Measurements from ENCODE around the gene NOS2. TPM values are rescaled to one million over a fixed set of nuclear protein-coding genes. Genes with fewer than 3 reads are reported as not detected.
"Not testable (repeated sequence)": the region's sequence is repeated elsewhere in the genome, so short reads cannot be mapped to it uniquely, and the experiment has no call there.

Gene NOS2
- polyA plus RNA-seq, 1 donor (not counting 4 experiments of a cell fraction or from before 2014, with no cell fraction given) = not detected

DNA sequence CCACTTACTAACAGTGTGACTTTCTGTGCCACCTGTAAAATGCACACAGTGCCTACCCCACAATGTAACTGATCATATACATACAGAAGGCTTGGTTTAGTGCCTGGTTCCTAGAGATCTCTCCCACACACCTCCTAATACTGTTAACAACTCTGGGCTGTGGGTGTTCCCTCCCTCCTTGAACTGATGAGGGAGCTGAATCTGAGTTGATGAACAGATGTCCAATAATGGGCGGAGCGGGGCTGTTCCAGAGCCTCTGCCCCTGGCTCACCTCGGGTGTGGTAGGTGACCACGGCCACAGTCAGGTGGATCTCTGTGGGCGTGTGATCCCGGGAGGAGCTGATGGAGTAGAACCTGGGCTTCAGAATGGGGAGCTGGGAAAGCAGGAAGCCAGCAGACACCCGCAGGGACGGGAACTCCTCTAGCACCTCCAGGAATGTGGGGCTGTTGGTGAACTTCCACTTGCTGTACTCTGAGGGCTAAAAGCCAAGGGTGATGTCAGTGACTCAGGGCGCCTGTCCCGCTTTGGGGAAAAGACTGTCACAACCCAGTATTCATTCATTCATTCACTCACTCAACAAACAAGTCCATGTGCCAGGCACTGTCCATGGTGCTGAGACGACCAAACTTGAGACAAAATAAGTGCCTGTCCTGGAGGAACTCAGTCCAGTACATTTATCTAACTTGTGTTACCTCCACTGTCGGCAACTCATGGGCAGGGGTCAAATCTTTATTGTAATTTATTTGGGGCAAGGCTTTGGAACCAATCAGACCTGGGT, 37.6 kb downstream of the NOS2 start:
- no peak overlapping the region for H3K4me3 ChIP-seq (ENCODE audit: control insufficient read depth in 2 of 3, extremely low read depth in 1 of 3, insufficient read depth in 2 of 3, low read depth in 1 of 3, low read length in 3 of 3)
- no peak for TF ChIP-seq EZH2 (IDR thresholded peaks at IDR 0.05; ENCODE audit: low read length)
- TF ChIP-seq, protein P1, sequence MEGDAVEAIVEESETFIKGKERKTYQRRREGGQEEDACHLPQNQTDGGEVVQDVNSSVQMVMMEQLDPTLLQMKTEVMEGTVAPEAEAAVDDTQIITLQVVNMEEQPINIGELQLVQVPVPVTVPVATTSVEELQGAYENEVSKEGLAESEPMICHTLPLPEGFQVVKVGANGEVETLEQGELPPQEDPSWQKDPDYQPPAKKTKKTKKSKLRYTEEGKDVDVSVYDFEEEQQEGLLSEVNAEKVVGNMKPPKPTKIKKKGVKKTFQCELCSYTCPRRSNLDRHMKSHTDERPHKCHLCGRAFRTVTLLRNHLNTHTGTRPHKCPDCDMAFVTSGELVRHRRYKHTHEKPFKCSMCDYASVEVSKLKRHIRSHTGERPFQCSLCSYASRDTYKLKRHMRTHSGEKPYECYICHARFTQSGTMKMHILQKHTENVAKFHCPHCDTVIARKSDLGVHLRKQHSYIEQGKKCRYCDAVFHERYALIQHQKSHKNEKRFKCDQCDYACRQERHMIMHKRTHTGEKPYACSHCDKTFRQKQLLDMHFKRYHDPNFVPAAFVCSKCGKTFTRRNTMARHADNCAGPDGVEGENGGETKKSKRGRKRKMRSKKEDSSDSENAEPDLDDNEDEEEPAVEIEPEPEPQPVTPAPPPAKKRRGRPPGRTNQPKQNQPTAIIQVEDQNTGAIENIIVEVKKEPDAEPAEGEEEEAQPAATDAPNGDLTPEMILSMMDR (optimal IDR thresholded peaks at IDR 0.05 in 1 of 3, IDR thresholded peaks at IDR 0.05 in 1 of 3, conservative IDR thresholded peaks at IDR 0.05 in 1 of 3; ENCODE audit: extremely low read depth in 1 of 3, insufficient read depth in 2 of 3, low read length in 3 of 3) = no peak
- H3K9me1 ChIP-seq (ENCODE audit: control insufficient read depth, extremely low read depth, insufficient read depth, low read length) = no peaks in the 10 kb centered on the region
- H3K27ac ChIP-seq (ENCODE audit: control insufficient read depth, insufficient read depth, low read length) = no peak overlapping the region
- no peak overlapping the region for H2AFZ ChIP-seq (ENCODE audit: control insufficient read depth, low read length)
- H3K36me3 ChIP-seq (ENCODE audit: control insufficient read depth in 2 of 2, extremely low read depth in 1 of 2, insufficient read depth in 2 of 2, low read length in 2 of 2) = no peaks in the 10 kb centered on the region
- peaks cover 10% of the 10 kb centered on the region for H3K27me3 ChIP-seq (ENCODE audit: control insufficient read depth, extremely low read depth, insufficient read depth, low read length)
- dilution Hi-C loops (cut with MboI; ENCODE audit: extremely low pct_ligation_motif_present, low sequenced_read_pairs) = no loop called here
- H3K79me2 ChIP-seq (ENCODE audit: control insufficient read depth, insufficient read depth, low read length) = no peaks in the 10 kb centered on the region
- H3K4me2 ChIP-seq (ENCODE audit: control insufficient read depth, extremely low read depth, insufficient read depth, low read depth, low read length) = no peak overlapping the region
- DNase-seq (ENCODE audit: low read depth, low spot score) (no peak), FAIRE-seq (no peak)
- H3K9ac ChIP-seq (ENCODE audit: control insufficient read depth, extremely low read depth, insufficient read depth, low read length) = no peak overlapping the region
- H3K4me1 ChIP-seq (ENCODE audit: control insufficient read depth, extremely low read depth, insufficient read depth, low read length) = no peaks in the 10 kb centered on the region
- peaks cover 4% of the 10 kb centered on the region for H4K20me1 ChIP-seq (ENCODE audit: control insufficient read depth, extremely low read depth, insufficient read depth, low read length)
- no peaks in the 10 kb centered on the region for H3K9me3 ChIP-seq (ENCODE audit: control insufficient read depth, low read depth, low read length)

DNA sequence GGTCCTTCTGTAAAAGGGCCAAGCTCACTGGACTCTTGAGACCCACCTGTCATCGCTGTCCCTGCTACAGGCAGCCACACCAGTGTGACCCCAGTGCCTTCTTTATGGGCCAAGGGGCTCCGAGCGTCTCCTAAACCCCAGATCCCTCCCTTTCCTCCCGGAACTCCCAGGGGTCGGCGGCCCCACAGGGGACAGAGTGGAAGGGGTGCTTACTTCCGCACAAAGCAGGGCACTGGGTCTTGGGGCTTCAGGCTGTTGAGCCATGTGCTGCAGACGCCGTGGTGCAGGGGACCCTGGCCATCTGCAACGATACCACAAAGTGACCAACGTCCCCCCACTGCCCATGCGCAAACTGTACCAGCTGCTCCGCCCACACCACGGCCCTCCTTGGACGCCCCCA, 39.4 kb downstream of the NOS2 start:
- H3K27ac ChIP-seq (ENCODE audit: control insufficient read depth, insufficient read depth, low read length); H3K9me1 ChIP-seq (ENCODE audit: control insufficient read depth, extremely low read depth, insufficient read depth, low read length); H3K4me2 ChIP-seq (ENCODE audit: control insufficient read depth, extremely low read depth, insufficient read depth, low read depth, low read length); DNase-seq (ENCODE audit: low read depth, low spot score); H3K4me1 ChIP-seq (ENCODE audit: control insufficient read depth, extremely low read depth, insufficient read depth, low read length); H3K27me3 ChIP-seq (ENCODE audit: control insufficient read depth, extremely low read depth, insufficient read depth, low read length); H3K36me3 ChIP-seq (ENCODE audit: control insufficient read depth in 2 of 2, extremely low read depth in 1 of 2, insufficient read depth in 2 of 2, low read length in 2 of 2); dilution Hi-C loops (cut with MboI; ENCODE audit: extremely low pct_ligation_motif_present, low sequenced_read_pairs); H3K79me2 ChIP-seq (ENCODE audit: control insufficient read depth, insufficient read depth, low read length); H3K9me3 ChIP-seq (ENCODE audit: control insufficient read depth, low read depth, low read length); FAIRE-seq; H2AFZ ChIP-seq (ENCODE audit: control insufficient read depth, low read length); H3K4me3 ChIP-seq (ENCODE audit: control insufficient read depth in 2 of 3, extremely low read depth in 1 of 3, insufficient read depth in 2 of 3, low read depth in 1 of 3, low read length in 3 of 3); H3K9ac ChIP-seq (ENCODE audit: control insufficient read depth, extremely low read depth, insufficient read depth, low read length); H4K20me1 ChIP-seq (ENCODE audit: control insufficient read depth, extremely low read depth, insufficient read depth, low read length): not testable (repeated sequence)
